Aorta (tissue), 5 donors: ENCODE measurements around the gene OR2T27. TPM values are rescaled to one million over a fixed set of nuclear protein-coding genes. Genes with fewer than 3 reads are reported as not detected.
"Not testable (repeated sequence)": the region's sequence is repeated elsewhere in the genome, so short reads cannot be mapped to it uniquely, and the experiment has no call there.

Source experiments
- ATAC-seq: fragments of 200-7000 bp; cut with Tn5 transposase; one replicate; pipeline ENCODE4 v1.9.1; 2022; ENCODE audit warnings: moderate library complexity; ENCODE audit not compliant: low FRiP score
- DNase-seq, 2 donors: peaks; one replicate each; pipeline ENCODE4 v3.0.0-alpha.2; 2020
- H3K27ac ChIP-seq, 2 donors: one replicate each; pipeline ENCODE4 v1.5.1; 2013; ENCODE audit warnings: low read length in 2 of 2, mild to moderate bottlenecking in 2 of 2, moderate library complexity in 2 of 2, control low read depth in 1 of 2, inconsistent platforms in 1 of 2, low read depth in 1 of 2
- H3K27me3 ChIP-seq, 2 donors: one replicate each; pipeline ENCODE4 v1.6.1; 2013; ENCODE audit warnings: control low read depth in 1 of 2, low read length in 1 of 2, mild to moderate bottlenecking in 1 of 2, moderate library complexity in 1 of 2; ENCODE audit not compliant: insufficient read depth in 2 of 2, control insufficient read depth in 1 of 2
- H3K36me3 ChIP-seq, 2 donors: one replicate each; pipeline ENCODE4 v1.6.1; 2013; ENCODE audit warnings: control low read depth in 1 of 2, low read length in 1 of 2, mild to moderate bottlenecking in 1 of 2; ENCODE audit not compliant: insufficient read depth in 2 of 2, control insufficient read depth in 1 of 2
- H3K4me1 ChIP-seq, 2 donors: one replicate each; pipeline ENCODE4 v1.6.1; 2013; ENCODE audit warnings: low read length in 2 of 2, control low read depth in 1 of 2, mild to moderate bottlenecking in 1 of 2, moderate library complexity in 1 of 2; ENCODE audit not compliant: insufficient read depth in 2 of 2, control insufficient read depth in 1 of 2
- H3K4me3 ChIP-seq, 2 donors: one replicate each; pipeline ENCODE4 v1.5.1; 2013; ENCODE audit warnings: low read length in 2 of 2, control low read depth in 1 of 2, mild to moderate bottlenecking in 1 of 2
- H3K9me3 ChIP-seq: one replicate; pipeline ENCODE4 v1.6.1; 2013; ENCODE audit warnings: mild to moderate bottlenecking, low read length; ENCODE audit not compliant: control insufficient read depth
- WGBS, 2 donors: extraction: QIAGEN DNeasy Blood & Tissue Kit; methylation state at CpG; one replicate each; pipeline ENCODE4 v1.1.7; 2013; 5-methylcytosine and 5-hydroxymethylcytosine counted together
- intact Hi-C, 2 donors: fragments of 100-400 bp; cut with DNase I; formaldehyde crosslinking; loops; one replicate each; pipeline versions ENCODE4 v1.14.2 to v1.15.0; 2022
- polyA plus RNA-seq, 2 donors: library from polyadenylated mRNA; stranded (reverse); fragments of 200-250 nt; gene quantifications; one replicate each; pipeline ENCODE4 v1.2.3, GENCODE V29; 2013
- total RNA-seq, 2 donors: library from RNA; stranded (reverse); fragmentation: NEBNext Ultra II Directional; extraction: Animal tissue kit (Norgen Biotek cat#: 25700); gene quantifications; one replicate each; pipeline ENCODE4 v1.2.1, GENCODE V29; 2021
- donor health status: healthy with polysubstance abuse.
- donor health status: Bipolar disorder and iron deficiency.
- donor health status: DM: no; HTN: no; CAD: no.
- donor health status: DM: no; HTN: no; CAD: no.
- donor health status: DM: yes; HTN: yes; CAD: no.

OR2T27 gene
- total and polyA plus RNA-seq, 4 donors = not detected

- H3K4me1 ChIP-seq, H3K36me3 ChIP-seq, intact Hi-C loops, ATAC-seq, DNase-seq, H3K4me3 ChIP-seq, H3K27me3 ChIP-seq, H3K27ac ChIP-seq, H3K9me3 ChIP-seq: not testable (repeated sequence)
- 57 to 63% methylated on average over 1 to 2 of the region's 3 CpGs for WGBS, 2 donors
These were observed 10.2 kb downstream of the OR2T27 start, which contains the start of gene OR2T35 for GRCh38 chr1:248645178-248645577. Gene OR2T35 (minus strand): TSS chr1:248645278. CDS start chr1:248639258, 6,020 bp downstream.

DNA sequence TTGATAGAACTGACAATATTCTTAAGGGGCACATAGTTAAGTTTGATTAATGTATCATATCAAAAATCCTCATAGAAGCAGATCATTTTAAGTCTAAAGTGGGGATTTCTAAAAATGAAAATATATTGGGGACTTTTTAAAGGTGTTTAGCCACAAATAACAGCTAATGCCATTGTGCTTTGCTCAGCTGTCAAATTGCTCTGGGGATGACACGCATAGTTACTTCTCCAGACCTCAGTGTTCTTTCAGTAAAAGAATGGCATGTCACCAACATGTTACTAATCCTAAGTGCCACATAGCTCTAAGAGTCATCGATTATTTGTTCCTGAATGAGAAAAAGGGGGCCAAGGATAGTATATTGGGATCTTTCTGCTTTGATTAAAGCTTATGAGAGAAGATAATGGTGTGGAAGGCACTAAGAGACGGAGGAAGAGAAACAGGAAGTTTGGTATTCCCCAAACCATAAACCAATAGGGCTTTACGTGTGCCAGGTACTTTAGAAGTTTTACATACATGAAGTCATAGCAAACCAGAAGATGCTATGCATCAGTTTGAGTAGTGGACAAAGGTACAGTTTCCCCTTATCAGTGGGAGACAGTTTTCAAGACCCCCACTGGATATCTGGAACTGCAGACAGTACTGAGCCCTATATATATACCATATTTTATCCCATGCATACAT lies 12.2 kb downstream of the OR2T27 start:
- H3K4me1 ChIP-seq, H3K9me3 ChIP-seq, intact Hi-C loops, ATAC-seq, H3K27ac ChIP-seq, H3K27me3 ChIP-seq, H3K4me3 ChIP-seq, H3K36me3 ChIP-seq, DNase-seq: not testable (repeated sequence)
- WGBS, 2 donors = no CpG with 5 or more reads among the region's 4 CpGs

DNA sequence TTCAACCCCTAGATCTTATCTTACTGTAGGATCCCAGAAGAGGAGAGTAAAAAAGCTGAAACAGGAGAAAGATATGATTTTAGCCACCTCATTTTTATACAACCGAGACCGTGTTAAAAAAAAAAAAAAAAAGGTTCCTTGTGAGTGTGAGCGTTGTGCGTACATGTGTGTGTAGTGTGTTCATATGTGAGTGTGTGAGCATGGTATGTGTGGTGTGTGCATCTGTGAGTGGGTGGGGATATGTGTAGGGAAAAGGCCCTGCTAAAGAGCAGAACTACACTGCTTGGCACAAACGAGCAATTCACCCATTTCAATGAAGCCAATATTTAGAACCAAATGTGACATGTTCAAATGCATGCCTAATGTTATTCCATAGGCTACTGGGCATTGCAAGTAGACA lies 13.7 kb downstream of the OR2T27 start:
- H3K27me3 ChIP-seq, H3K9me3 ChIP-seq, H3K4me1 ChIP-seq, H3K36me3 ChIP-seq, intact Hi-C loops, H3K27ac ChIP-seq, DNase-seq, H3K4me3 ChIP-seq, ATAC-seq: not testable (repeated sequence)
- WGBS, 2 donors = 96% methylated on average over 4 of the region's 5 CpGs; no CpG with 5 or more reads in 1 of the 2 donors

DNA sequence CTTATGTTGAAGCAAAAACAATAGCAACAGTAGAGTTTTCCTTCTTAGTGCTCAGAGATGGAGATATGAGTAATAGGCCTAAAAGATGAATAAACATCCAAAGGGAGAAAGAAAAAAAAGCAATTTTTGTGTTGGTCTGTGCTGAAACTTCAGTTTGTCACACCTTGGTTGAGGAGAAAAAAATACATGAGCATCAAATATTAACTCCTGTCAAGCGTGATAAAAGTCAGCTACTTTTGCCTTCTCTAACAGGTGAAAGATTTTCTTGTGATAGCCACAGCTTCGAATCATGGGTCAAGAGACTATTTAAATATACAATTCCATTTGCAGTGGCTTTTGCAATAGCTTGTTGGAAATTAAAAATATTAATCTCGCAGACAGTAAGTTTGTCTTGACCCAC lies 14.4 kb downstream of the OR2T27 start:
- H3K27ac ChIP-seq, H3K4me1 ChIP-seq, ATAC-seq, intact Hi-C loops, H3K4me3 ChIP-seq, H3K27me3 ChIP-seq, DNase-seq, H3K36me3 ChIP-seq, H3K9me3 ChIP-seq: not testable (repeated sequence)
- whole genome bisulfite sequencing, 2 donors = no CpG with 5 or more reads among the region's 3 CpGs

GRCh38 chr1:248639652-248640051 lies 15.7 kb downstream of the OR2T27 start:
- H3K27me3 ChIP-seq, H3K27ac ChIP-seq, ATAC-seq, H3K4me1 ChIP-seq, H3K36me3 ChIP-seq, H3K9me3 ChIP-seq, DNase-seq, H3K4me3 ChIP-seq, intact Hi-C loops: not testable (repeated sequence)
- no CpG with 5 or more reads among the region's 5 CpGs for WGBS, 2 donors

DNA sequence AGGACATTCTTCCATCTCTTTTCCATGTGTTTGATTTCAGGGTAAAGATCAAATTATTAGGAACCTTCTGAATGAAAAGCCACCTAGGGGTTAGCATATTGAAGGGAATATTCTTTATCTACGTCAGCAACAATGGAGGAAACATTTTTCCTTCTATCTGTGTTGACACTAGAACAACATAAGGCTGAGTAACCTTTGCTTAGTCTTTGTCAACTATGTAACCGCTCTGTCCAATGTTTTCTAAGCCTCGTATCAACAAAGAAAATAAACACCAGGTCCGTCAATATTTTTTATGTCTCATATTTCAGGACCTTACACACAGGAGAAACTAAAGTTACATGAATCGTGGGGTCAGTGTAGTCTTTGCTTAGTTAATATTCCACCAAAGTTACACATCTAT lies 18.7 kb downstream of the OR2T27 start:
- intact Hi-C loops = not testable (repeated sequence)
- 55 to 56% methylated on average over 2 of the region's 5 CpGs for WGBS, 2 donors

GRCh38 chr1:248634991-248635390 lies 20.3 kb downstream of the OR2T27 start, which contains the start of gene OR2T11:
Gene OR2T11 (minus strand): TSS chr1:248635091. CDS start chr1:248627128, 7,963 bp downstream.
- H3K27me3 ChIP-seq, ATAC-seq, H3K36me3 ChIP-seq, DNase-seq, H3K9me3 ChIP-seq, intact Hi-C loops, H3K27ac ChIP-seq, H3K4me3 ChIP-seq, H3K4me1 ChIP-seq: not testable (repeated sequence)
- no CpG with 5 or more reads among the region's 2 CpGs for WGBS, 2 donors

More for the DNA sequence above, 18.7 kb downstream of the OR2T27 start:
- not testable (repeated sequence) for H3K4me3 ChIP-seq, H3K27ac ChIP-seq, DNase-seq, ATAC-seq, H3K9me3 ChIP-seq, H3K36me3 ChIP-seq, H3K4me1 ChIP-seq, H3K27me3 ChIP-seq

- Histone ChIP-seq H3K4me1 (no peaks in the 10 kb centered on the region), H3K4me3 (no peak overlapping the region), H3K36me3 (no peaks in the 10 kb centered on the region), H3K27ac (no peak overlapping the region), H3K27me3 (no peaks in the 10 kb centered on the region), H3K9me3 (no peaks in the 10 kb centered on the region)
- ATAC-seq (no peak), DNase-seq (no peak)
- intact Hi-C loops = no loop called here
- 73 to 75% methylated on average over 7 of the region's 7 CpGs for WGBS, 2 donors
These were observed 23.8 kb downstream of the OR2T27 start for GRCh38 chr1:248631354-248632008.

GRCh38 chr1:248630551-248630950 lies 24.8 kb downstream of the OR2T27 start:
- 67 to 70% methylated on average over 2 of the region's 2 CpGs for WGBS, 2 donors
- no peak for ATAC-seq
- Histone ChIP-seq H3K4me1 (no peaks in the 10 kb centered on the region), H3K9me3 (no peaks in the 10 kb centered on the region), H3K27me3 (no peaks in the 10 kb centered on the region), H3K36me3 (no peaks in the 10 kb centered on the region), H3K27ac (no peak overlapping the region), H3K4me3 (no peak overlapping the region)
- no peak for DNase-seq
- intact Hi-C loops = no loop called here
